Kidney capillary endothelial cell (primary cell): Measurements from ENCODE around the gene TYK2.
A peak's percentile ranks its signal among the peaks of the same experiment; 100 is the strongest.

Source experiments
- DNase-seq: peaks from one replicate; pipeline ENCODE4 v3.0.0-alpha.2; 2018; ENCODE audit warnings: low spot score

TYK2 gene

DNA sequence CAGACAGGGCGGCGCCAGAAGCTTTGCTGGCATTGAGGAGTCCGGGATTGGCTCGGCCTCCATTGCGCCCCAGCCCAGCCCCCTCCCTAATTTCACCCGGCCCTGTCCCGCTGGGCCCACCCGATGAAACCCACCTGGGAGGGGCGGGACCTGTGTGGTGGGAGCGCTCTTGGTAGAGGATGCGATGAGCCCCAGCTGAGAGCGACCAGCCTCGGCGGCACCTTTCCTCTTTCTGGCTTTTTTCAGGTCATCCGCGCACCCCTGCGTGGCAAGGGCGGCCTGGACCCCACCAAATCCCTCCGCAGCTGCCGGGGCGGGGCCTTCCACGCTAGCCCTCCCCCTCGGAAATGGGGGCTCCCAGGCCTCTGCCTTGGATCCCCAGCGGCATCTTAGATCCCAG, 70.9 kb downstream of the TYK2 start, which contains the start of gene ZGLP1:
ZGLP1 (minus strand) TSS at position 393 of the 400 bp plus-strand sequence.
- DNase-seq = no peak

DNA sequence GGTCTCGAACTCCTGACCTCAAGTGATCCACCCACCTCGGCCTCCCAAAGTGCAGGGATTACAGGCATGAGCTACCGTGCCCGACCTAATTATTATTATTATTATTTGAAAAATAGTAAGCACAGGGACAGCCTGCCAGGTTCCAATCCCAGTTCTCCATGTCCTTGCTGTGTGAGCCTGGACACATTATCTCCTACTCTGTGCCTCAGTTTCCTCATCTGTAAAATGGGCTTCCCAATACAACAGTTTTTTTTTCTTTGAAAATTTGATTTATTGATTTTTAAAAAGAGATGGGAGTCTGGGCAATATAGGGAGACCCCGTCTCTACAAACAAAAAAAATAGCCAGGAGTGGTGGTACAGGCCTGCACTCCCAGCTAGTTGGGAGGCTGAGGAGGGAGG, 74.0 kb downstream of the TYK2 start:
- DNase-seq = no peak

DNA sequence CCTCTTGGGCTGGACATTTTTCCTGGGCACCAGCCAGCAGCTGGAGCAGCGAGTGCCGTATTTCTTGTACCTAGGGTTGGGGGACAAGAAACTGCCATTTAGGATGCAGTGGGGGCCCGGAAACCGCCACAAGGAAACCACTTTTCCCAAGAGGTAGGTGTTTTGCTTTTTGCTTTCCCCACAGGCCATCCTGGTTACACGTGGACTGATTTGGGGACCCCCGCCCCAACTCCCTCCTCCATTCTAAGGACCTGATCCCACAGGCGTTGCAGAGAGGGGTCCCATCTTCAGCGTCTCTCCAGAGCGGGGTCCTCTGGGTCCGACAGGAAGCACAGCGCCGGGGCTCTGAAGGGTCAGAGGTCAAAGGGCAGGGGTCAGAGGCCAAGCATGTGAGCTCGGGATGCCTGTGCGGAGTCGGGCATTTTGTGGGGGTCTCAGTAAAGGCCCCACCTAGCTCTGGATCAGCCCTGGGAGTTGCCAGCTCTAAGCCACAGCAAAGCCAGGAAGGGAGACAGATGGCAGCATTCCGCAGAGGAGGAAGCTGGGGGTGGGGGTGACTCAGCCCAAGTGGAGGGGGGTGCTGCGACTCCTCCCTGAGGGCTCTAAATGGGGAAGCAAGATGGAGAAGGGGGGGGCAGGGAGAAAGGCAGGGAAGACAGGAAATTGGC, 75.1 kb downstream of the TYK2 start:
- peak; percentile 46 for DNase-seq
